PC-3 (cell line): Measurements from ENCODE around the gene ZNF19.

Source experiments
- CTCF ChIP-seq: fragments of 300-600 bp; sonication (generic); conservative IDR thresholded peaks from 2 replicates; pipeline ENCODE4 v1.5.1; 2017; ENCODE audit warnings: antibody characterized with exemption, low read depth, mild to moderate bottlenecking, low read length
- EZH2 ChIP-seq: fragments of 300-600 bp; sonication (generic); IDR thresholded peaks from one replicate; pipeline ENCODE4 v1.6.1; 2017; ENCODE audit warnings: antibody characterized with exemption, mild to moderate bottlenecking, low read length; ENCODE audit not compliant: unreplicated experiment

DNA sequence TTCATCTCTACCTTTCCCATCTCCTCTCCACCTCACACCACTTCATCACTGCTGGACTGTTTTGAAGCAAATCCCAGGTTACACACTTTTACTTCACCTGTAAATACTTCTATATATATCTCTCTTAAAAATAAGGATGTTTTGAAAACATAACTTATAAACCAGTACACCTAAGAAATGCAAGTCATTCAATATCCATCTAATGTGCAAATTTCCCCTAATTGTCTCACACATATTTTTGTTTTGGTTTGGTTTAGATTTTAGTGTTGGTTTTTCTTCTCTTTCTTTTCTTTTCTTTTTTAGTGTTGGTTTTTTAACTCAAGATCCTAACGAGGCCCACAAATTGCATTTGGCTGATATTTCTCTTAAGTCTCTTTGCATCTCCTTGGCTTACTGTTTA lies 17.9 kb upstream of the ZNF19 start:
- no peak for TF ChIP-seq CTCF
- TF ChIP-seq EZH2, result no peak
